Panc1 (cell line): Measurements from ENCODE around the gene SMAD7. TPM values are rescaled to one million over a fixed set of nuclear protein-coding genes. Genes with fewer than 3 reads are reported as not detected.

Experiments
- ATAC-seq: fragments of 200-7000 bp; cut with Tn5 transposase; 2 replicates; pipeline ENCODE4 v1.9.1; 2020; ENCODE audit warnings: mild to moderate bottlenecking, moderate library complexity
- BruUV-seq: library from RNA; stranded (reverse); fragments of 400-500 nt; replicated peaks from 2 replicates; lab custom pipeline; 2021; lab: Mats Ljungman, UMichigan
- CTCF ChIA-PET: fragments of 300-600 bp; sonication (Branson Sonifier 250); formaldehyde crosslinking; loops from one replicate; lab custom pipeline; 2022; ENCODE audit warnings: antibody characterized with exemption; lab: Charles Lee
- POLR2A ChIA-PET: fragments of 300-600 bp; sonication (Branson Sonifier 250); formaldehyde crosslinking; loops from one replicate; lab custom pipeline; 2022; ENCODE audit warnings: antibody characterized with exemption; lab: Charles Lee
- DNase-seq: peaks from one replicate; pipeline ENCODE4 v3.0.0-alpha.2; 2010; ENCODE audit warnings: low read depth, low spot score
- H3K27ac ChIP-seq: 2 replicates; pipeline ENCODE4 v1.5.1; 2011; ENCODE audit warnings: mild to moderate bottlenecking, low read length, inconsistent platforms
- H3K27me3 ChIP-seq: fragments of 200-500 bp; sonication (Bioruptor generic); 2 replicates; pipeline ENCODE4 v1.6.0; 2014; ENCODE audit warnings: low read length, inconsistent platforms; ENCODE audit not compliant: control insufficient read depth, insufficient read depth
- H3K36me3 ChIP-seq: fragments of 200-500 bp; sonication (Bioruptor generic); 2 replicates; pipeline ENCODE4 v1.5.1; 2014; ENCODE audit warnings: inconsistent platforms, mild to moderate bottlenecking, low read length, moderate library complexity; ENCODE audit not compliant: control insufficient read depth, insufficient read depth
- H3K4me1 ChIP-seq: 2 replicates; pipeline ENCODE4 v1.5.1; 2011; ENCODE audit warnings: inconsistent platforms, mild to moderate bottlenecking, low read length, moderate library complexity; ENCODE audit not compliant: control insufficient read depth, insufficient read depth
- H3K4me3 ChIP-seq, 2 experiments: 2 replicates each; pipeline ENCODE4 v1.5.1; 2011 to 2012; ENCODE audit warnings: low read depth in 2 of 2, low read length in 2 of 2, mild to moderate bottlenecking in 2 of 2, inconsistent platforms in 1 of 2, moderate library complexity in 1 of 2
- H3K9me3 ChIP-seq: fragments of 200-500 bp; sonication (Bioruptor generic); 2 replicates; pipeline ENCODE4 v1.5.1; 2014; ENCODE audit warnings: low read depth, mild to moderate bottlenecking, inconsistent platforms, low read length, moderate library complexity; ENCODE audit not compliant: control insufficient read depth, insufficient read depth
- POLR2AphosphoS5 ChIP-seq: IDR thresholded peaks from 2 replicates; pipeline ENCODE4 v1.6.1; 2012; ENCODE audit warnings: mild to moderate bottlenecking, low read depth, low read length, moderate library complexity
- SIN3A ChIP-seq: IDR thresholded peaks from 2 replicates; pipeline ENCODE4 v1.6.1; 2012; ENCODE audit warnings: low read depth, mild to moderate bottlenecking, low read length, moderate library complexity, borderline replicate concordance; ENCODE audit not compliant: insufficient read depth
- TCF7L2 ChIP-seq: IDR thresholded peaks from 2 replicates; pipeline ENCODE4 v1.6.1; 2011; ENCODE audit warnings: mild to moderate bottlenecking, low read depth, low read length, inconsistent platforms
- in situ Hi-C: cut with HindIII; loops from 2 replicates; pipeline ENCODE4 v1.10.0; 2016; ENCODE audit warnings: low sequenced_read_pairs, low pct_unique_long_range_greater_than_20kb
- intact Hi-C: fragments of 100-400 bp; cut with micrococcal nuclease; formaldehyde crosslinking; loops from one replicate; pipeline ENCODE4 v1.10.0; 2022; ENCODE audit not compliant: unreplicated experiment
- total RNA-seq: library from RNA; stranded (reverse); gene quantifications from one replicate; pipeline ENCODE4 v1.2.1, GENCODE V29; 2021; ENCODE audit not compliant: unreplicated experiment
- TF ChIP-seq, protein P1 (sequence below), 2 experiments: IDR thresholded peaks; 2 replicates each; pipeline ENCODE4 v1.6.1; 2011 to 2012; ENCODE audit warnings: low read depth in 2 of 2, control low read depth in 1 of 2, low read length in 1 of 2, mild to moderate bottlenecking in 1 of 2, moderate library complexity in 1 of 2; ENCODE audit not compliant: insufficient read depth in 1 of 2
- TF ChIP-seq, protein P2 (sequence below): fragments of 450-650 bp; IDR thresholded peaks from 2 replicates; pipeline ENCODE4 v1.5.1; 2017; ENCODE audit warnings: mild to moderate bottlenecking

Gene SMAD7
- total RNA-seq, 1 experiment from 2014 or later: 21.3 TPM

DNA sequence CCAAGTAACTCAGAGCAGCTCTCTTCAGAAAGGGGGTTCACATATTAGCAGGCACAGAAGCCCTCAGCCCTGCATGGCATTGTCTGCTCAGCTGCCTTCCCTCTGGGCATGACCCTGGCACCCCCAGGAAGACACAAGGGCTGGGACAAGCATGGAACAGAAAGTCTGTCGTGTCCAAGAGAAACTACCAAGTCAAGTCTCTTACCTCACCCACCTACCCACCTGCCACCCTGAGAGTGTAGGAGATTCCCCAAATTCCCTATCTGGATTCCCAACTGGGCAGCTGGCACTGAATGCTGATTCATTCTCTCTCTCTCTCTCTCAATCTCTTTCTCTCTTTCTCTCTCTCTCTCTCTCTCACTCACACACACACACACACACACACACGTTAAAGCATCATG, 21.6 kb downstream of the SMAD7 start:
- ATAC-seq (no peak), DNase-seq (no peak)
- H3K36me3 ChIP-seq: no peaks in the 10 kb centered on the region
- CTCF ChIA-PET: interaction anchor here (0.7 kb wide), 1 partner anchor 931 kb away, joined by 5 read pairs; no protein-coding TSS in a partner anchor
- TF ChIP-seq, protein P1, sequence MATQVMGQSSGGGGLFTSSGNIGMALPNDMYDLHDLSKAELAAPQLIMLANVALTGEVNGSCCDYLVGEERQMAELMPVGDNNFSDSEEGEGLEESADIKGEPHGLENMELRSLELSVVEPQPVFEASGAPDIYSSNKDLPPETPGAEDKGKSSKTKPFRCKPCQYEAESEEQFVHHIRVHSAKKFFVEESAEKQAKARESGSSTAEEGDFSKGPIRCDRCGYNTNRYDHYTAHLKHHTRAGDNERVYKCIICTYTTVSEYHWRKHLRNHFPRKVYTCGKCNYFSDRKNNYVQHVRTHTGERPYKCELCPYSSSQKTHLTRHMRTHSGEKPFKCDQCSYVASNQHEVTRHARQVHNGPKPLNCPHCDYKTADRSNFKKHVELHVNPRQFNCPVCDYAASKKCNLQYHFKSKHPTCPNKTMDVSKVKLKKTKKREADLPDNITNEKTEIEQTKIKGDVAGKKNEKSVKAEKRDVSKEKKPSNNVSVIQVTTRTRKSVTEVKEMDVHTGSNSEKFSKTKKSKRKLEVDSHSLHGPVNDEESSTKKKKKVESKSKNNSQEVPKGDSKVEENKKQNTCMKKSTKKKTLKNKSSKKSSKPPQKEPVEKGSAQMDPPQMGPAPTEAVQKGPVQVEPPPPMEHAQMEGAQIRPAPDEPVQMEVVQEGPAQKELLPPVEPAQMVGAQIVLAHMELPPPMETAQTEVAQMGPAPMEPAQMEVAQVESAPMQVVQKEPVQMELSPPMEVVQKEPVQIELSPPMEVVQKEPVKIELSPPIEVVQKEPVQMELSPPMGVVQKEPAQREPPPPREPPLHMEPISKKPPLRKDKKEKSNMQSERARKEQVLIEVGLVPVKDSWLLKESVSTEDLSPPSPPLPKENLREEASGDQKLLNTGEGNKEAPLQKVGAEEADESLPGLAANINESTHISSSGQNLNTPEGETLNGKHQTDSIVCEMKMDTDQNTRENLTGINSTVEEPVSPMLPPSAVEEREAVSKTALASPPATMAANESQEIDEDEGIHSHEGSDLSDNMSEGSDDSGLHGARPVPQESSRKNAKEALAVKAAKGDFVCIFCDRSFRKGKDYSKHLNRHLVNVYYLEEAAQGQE (IDR thresholded peaks at IDR 0.05; ENCODE audit: insufficient read depth in 1 of 2, low read depth in 2 of 2, low read length in 1 of 2): no peak
- no peak for TF ChIP-seq SIN3A
- TF ChIP-seq, protein P2, sequence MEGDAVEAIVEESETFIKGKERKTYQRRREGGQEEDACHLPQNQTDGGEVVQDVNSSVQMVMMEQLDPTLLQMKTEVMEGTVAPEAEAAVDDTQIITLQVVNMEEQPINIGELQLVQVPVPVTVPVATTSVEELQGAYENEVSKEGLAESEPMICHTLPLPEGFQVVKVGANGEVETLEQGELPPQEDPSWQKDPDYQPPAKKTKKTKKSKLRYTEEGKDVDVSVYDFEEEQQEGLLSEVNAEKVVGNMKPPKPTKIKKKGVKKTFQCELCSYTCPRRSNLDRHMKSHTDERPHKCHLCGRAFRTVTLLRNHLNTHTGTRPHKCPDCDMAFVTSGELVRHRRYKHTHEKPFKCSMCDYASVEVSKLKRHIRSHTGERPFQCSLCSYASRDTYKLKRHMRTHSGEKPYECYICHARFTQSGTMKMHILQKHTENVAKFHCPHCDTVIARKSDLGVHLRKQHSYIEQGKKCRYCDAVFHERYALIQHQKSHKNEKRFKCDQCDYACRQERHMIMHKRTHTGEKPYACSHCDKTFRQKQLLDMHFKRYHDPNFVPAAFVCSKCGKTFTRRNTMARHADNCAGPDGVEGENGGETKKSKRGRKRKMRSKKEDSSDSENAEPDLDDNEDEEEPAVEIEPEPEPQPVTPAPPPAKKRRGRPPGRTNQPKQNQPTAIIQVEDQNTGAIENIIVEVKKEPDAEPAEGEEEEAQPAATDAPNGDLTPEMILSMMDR: no peak
- TF ChIP-seq TCF7L2: no peak
- TF ChIP-seq POLR2AphosphoS5: no peak
- no peaks in the 10 kb centered on the region for H3K9me3 ChIP-seq
- H3K27me3 ChIP-seq: no peaks in the 10 kb centered on the region
- POLR2A ChIA-PET: interaction anchor here (0.6 kb wide), 1 partner anchor 54 kb away, joined by 3 read pairs; no protein-coding TSS in a partner anchor
- H3K27ac ChIP-seq: peak overlapping the region; percentile 99
- no TSS peak for BruUV-seq
- intact Hi-C loops (loop anchor here (10.0 kb wide), 1 partner anchor 144 kb away; no protein-coding TSS in a partner anchor), in situ Hi-C loops (no loop called here)
- peak overlapping the region in 1 of 2 experiments; percentile 23; a peak in 2 of 4 replicates for H3K4me3 ChIP-seq
- H3K4me1 ChIP-seq: peaks cover 96% of the 10 kb centered on the region

DNA sequence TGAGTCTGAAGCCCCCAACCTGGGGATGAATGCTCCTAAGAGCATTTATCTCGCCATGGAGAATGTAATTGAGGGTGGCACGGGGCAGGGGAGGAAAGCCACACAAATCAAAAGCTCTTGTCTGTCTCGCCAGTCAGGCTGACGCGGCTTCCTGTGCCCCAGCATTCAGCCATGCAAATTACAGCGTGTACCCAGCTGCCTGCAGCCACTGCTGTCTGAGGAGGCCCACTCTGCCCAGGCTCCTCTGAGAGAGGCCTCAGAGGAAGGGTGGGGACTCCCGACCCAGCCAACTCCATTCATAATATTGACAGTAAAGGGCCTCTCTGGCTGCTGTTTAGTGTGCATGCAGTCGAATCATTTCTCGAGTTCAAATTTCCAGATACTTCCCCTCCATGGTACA, 22.0 kb downstream of the SMAD7 start:
- ChIA-PET POLR2A (no interaction called here), CTCF (no interaction called here)
- DNase-seq (no peak), ATAC-seq (no peak)
- peaks cover 93% of the 10 kb centered on the region for H3K4me1 ChIP-seq
- no peaks in the 10 kb centered on the region for H3K9me3 ChIP-seq
- no peaks in the 10 kb centered on the region for H3K27me3 ChIP-seq
- H3K27ac ChIP-seq: peak overlapping the region; percentile 99
- peak overlapping the region in 1 of 2 experiments; percentile 23; a peak in 2 of 4 replicates for H3K4me3 ChIP-seq
- in situ Hi-C loops: no loop called here
- TF ChIP-seq SIN3A: no peak
- TF ChIP-seq, protein P1 (IDR thresholded peaks at IDR 0.05; ENCODE audit: insufficient read depth in 1 of 2, low read depth in 2 of 2, low read length in 1 of 2): no peak
- TF ChIP-seq POLR2AphosphoS5: no peak
- TF ChIP-seq, protein P2: no peak
- no peak for TF ChIP-seq TCF7L2
- no peaks in the 10 kb centered on the region for H3K36me3 ChIP-seq
- intact Hi-C loops: loop anchor here (10.0 kb wide), 1 partner anchor 144 kb away; no protein-coding TSS in a partner anchor
- BruUV-seq: no TSS peak
